Stimulated activated CD8-positive, alpha-beta memory T cell treated with anti-CD3 and anti-CD28 coated beads, Interleukin-15, amount 100 ng/mL, for 48 hours (primary cell): ENCODE measurements around the gene MSLN.

ENCODE experiments used
- DNase-seq, 2 donors: peaks; one replicate each; pipeline ENCODE4 v3.0.0-alpha.2; 2020; ENCODE audit warnings: low read depth in 2 of 2

MSLN gene

GRCh38 chr16:760545-761343 is at the start of gene MSLN:
TSS of gene MSLN (plus strand) at chr16:760734. CDS start at chr16:762681, 1,947 bp downstream.
- DNase-seq = no peak

GRCh38 chr16:711084-711483 is 49.5 kb upstream of the MSLN start:
- DNase-seq = no peak

- peak; percentile 68 to 73 for DNase-seq
Observed at GRCh38 chr16:711548-712320, 48.8 kb upstream of the MSLN start.

GRCh38 chr16:712740-713250 is 47.7 kb upstream of the MSLN start:
- DNase-seq = peak in 1 of 2 donors; percentile 57

GRCh38 chr16:714079-714478 is 46.5 kb upstream of the MSLN start:
- DNase-seq = no peak

GRCh38 chr16:714558-715476 is 45.7 kb upstream of the MSLN start, which contains the start of gene METRN:
TSS of gene METRN (plus strand) at chr16:715118. CDS start at chr16:715290, 172 bp downstream.
- DNase-seq = peak; percentile 86 to 93

- no peak for DNase-seq
Observed at GRCh38 chr16:715477-716199, 44.9 kb upstream of the MSLN start.

GRCh38 chr16:716200-716568 is 44.4 kb upstream of the MSLN start:
- DNase-seq = no peak

GRCh38 chr16:716768-717325 is 43.7 kb upstream of the MSLN start:
- no peak for DNase-seq

GRCh38 chr16:717450-718245 is 42.9 kb upstream of the MSLN start:
- DNase-seq = no peak

- DNase-seq = no peak
Observed at GRCh38 chr16:718389-718788, 42.1 kb upstream of the MSLN start.

GRCh38 chr16:718922-719321 is 41.6 kb upstream of the MSLN start:
- no peak for DNase-seq

- DNase-seq = no peak
Observed at GRCh38 chr16:719815-720446, 40.6 kb upstream of the MSLN start.

GRCh38 chr16:720447-720989 is 40.0 kb upstream of the MSLN start:
- DNase-seq = peak in 1 of 2 donors; percentile 41

GRCh38 chr16:720990-721764 is 39.4 kb upstream of the MSLN start, which contains the start of gene ANTKMT:
TSS of gene ANTKMT (plus strand) at chr16:721146. CDS start at chr16:721275, 129 bp downstream.
- peak; percentile 79 to 82 for DNase-seq

GRCh38 chr16:721765-722540 is 38.6 kb upstream of the MSLN start:
- no peak for DNase-seq
